HCT116 (cell line): ENCODE results near the gene ECEL1. TPM values are rescaled to one million over a fixed set of nuclear protein-coding genes. Genes with fewer than 3 reads are reported as not detected.

Experiments
- ATAC-seq: fragments of 200-7000 bp; cut with Tn5 transposase; 2 replicates; pipeline ENCODE4 v1.9.1; 2020; ENCODE audit warnings: mild to moderate bottlenecking, moderate library complexity
- BruUV-seq: library from RNA; stranded (reverse); fragments of 400-500 nt; replicated peaks from 2 replicates; lab custom pipeline; 2021; lab: Mats Ljungman, UMichigan
- CTCF ChIA-PET: fragments of 300-600 bp; sonication (Branson Sonifier 250); formaldehyde crosslinking; loops from one replicate; lab custom pipeline; 2021; ENCODE audit warnings: antibody characterized with exemption; lab: Charles Lee
- POLR2A ChIA-PET: fragments of 300-600, 350-600 bp; sonication (Branson Sonifier 250); formaldehyde crosslinking; loops from one replicate; lab custom pipeline; 2021; ENCODE audit warnings: antibody characterized with exemption; lab: Charles Lee
- RAD21 ChIA-PET, 2 experiments: fragments of 300-600 bp; sonication (Branson Sonifier 250); formaldehyde crosslinking; loops; one replicate each; lab custom pipeline; 2023; ENCODE audit warnings: low total read pairs in 2 of 2; ENCODE audit not compliant: uncharacterized antibody in 2 of 2, unreplicated experiment in 2 of 2, low non-redundant PET in 1 of 2; lab: Charles Lee
- DNase-seq: peaks from one replicate; pipeline ENCODE4 v3.0.0-alpha.2; 2010; ENCODE audit warnings: low read depth, low spot score
- H2AFZ ChIP-seq: fragments of 200-600 bp; shearing (Covaris generic), sonication (generic); 2 replicates; pipeline ENCODE4 v1.6.1; 2017; ENCODE audit warnings: low read depth, mixed run types, mixed read lengths, antibody characterized with exemption, low read length; ENCODE audit not compliant: poor library complexity, severe bottlenecking
- H3K27ac ChIP-seq: 2 replicates; pipeline ENCODE4 v1.5.1; 2012; ENCODE audit warnings: low read depth, low read length
- H3K27me3 ChIP-seq: fragments of 200-600 bp; sonication (generic); 2 replicates; pipeline ENCODE4 v1.6.1; 2016; ENCODE audit warnings: mixed run types, low read length, mixed read lengths; ENCODE audit not compliant: insufficient read depth
- H3K36me3 ChIP-seq, 2 experiments: fragments of 200-500 bp in 1 of 2; fragments of 200-600 bp in 1 of 2; sonication (Bioruptor generic) in 1 of 2; sonication (generic) in 1 of 2; 2 replicates each; pipeline versions ENCODE4 v1.5.1 to v1.6.1; 2014 to 2016; ENCODE audit warnings: low read length in 2 of 2, inconsistent platforms in 1 of 2, mixed read lengths in 1 of 2, mixed run types in 1 of 2; ENCODE audit not compliant: insufficient read depth in 2 of 2, control insufficient read depth in 1 of 2
- H3K4me1 ChIP-seq, 2 experiments: fragments of 200-600 bp in 1 of 2; sonication (generic) in 1 of 2; 2 replicates each; pipeline versions ENCODE4 v1.5.1 to v1.6.1; 2012 to 2017; ENCODE audit warnings: low read length in 2 of 2, inconsistent platforms in 1 of 2, mild to moderate bottlenecking in 1 of 2, mixed read lengths in 1 of 2, mixed run types in 1 of 2, moderate library complexity in 1 of 2; ENCODE audit not compliant: insufficient read depth in 2 of 2, control insufficient read depth in 1 of 2
- H3K4me2 ChIP-seq: fragments of 200-600 bp; sonication (generic); 2 replicates; pipeline ENCODE4 v1.6.1; 2017; ENCODE audit warnings: mixed run types, low read length, mixed read lengths
- H3K4me3 ChIP-seq, 2 experiments: fragments of 200-600 bp in 1 of 2; sonication (generic) in 1 of 2; replicated peaks in 1 of 2; 2 replicates each; pipeline ENCODE4 v1.5.1; 2011 to 2016; ENCODE audit warnings: low read length in 2 of 2, control low read depth in 1 of 2, low read depth in 1 of 2, mild to moderate bottlenecking in 1 of 2, mixed read lengths in 1 of 2, mixed run types in 1 of 2
- H3K79me2 ChIP-seq: fragments of 200-600 bp; sonication (generic); 2 replicates; pipeline ENCODE4 v1.6.1; 2017; ENCODE audit warnings: mild to moderate bottlenecking, mixed run types, low read length, moderate library complexity, mixed read lengths; ENCODE audit not compliant: insufficient read depth
- H3K9ac ChIP-seq: fragments of 200-600 bp; sonication (generic); 2 replicates; pipeline ENCODE4 v1.6.1; 2016; ENCODE audit warnings: low read length, mixed read lengths
- H3K9me2 ChIP-seq: fragments of 200-600 bp; sonication (generic), shearing (Covaris generic); 2 replicates; pipeline ENCODE4 v1.6.1; 2017; ENCODE audit warnings: mixed run types, mild to moderate bottlenecking, moderate library complexity; ENCODE audit not compliant: insufficient read depth
- H3K9me3 ChIP-seq, 2 experiments: fragments of 200-500 bp in 1 of 2; fragments of 200-600 bp in 1 of 2; sonication (Bioruptor generic) in 1 of 2; sonication (generic) in 1 of 2; 2 replicates each; pipeline ENCODE4 v1.6.1; 2014 to 2017; ENCODE audit warnings: low read length in 2 of 2, mixed read lengths in 2 of 2, inconsistent platforms in 1 of 2, low read depth in 1 of 2, mild to moderate bottlenecking in 1 of 2, mixed run types in 1 of 2, moderate library complexity in 1 of 2; ENCODE audit not compliant: control insufficient read depth in 1 of 2, insufficient read depth in 1 of 2
- H4K20me1 ChIP-seq: fragments of 200-600 bp; sonication (generic), shearing (Covaris generic); 2 replicates; pipeline ENCODE4 v1.6.1; 2017; ENCODE audit warnings: mixed run types, mild to moderate bottlenecking, moderate library complexity; ENCODE audit not compliant: insufficient read depth
- ATF3 ChIP-seq: IDR thresholded peaks from 2 replicates; pipeline ENCODE4 v1.6.1; 2012
- EGR1 ChIP-seq: IDR thresholded peaks from 2 replicates; pipeline ENCODE4 v1.6.1; 2012; ENCODE audit warnings: low read depth
- ELF1 ChIP-seq: IDR thresholded peaks from 2 replicates; pipeline ENCODE4 v1.6.1; 2012; ENCODE audit warnings: low read depth, borderline replicate concordance
- EZH2 ChIP-seq: fragments of 200-600 bp; sonication (generic); IDR thresholded peaks from 2 replicates; pipeline ENCODE4 v1.6.1; 2017; ENCODE audit warnings: antibody characterized with exemption, mixed run types
- EZH2phosphoT487 ChIP-seq: fragments of 200-600 bp; IDR thresholded peaks from 2 replicates; pipeline ENCODE4 v1.6.1; 2018; ENCODE audit warnings: antibody characterized with exemption, borderline replicate concordance
- MAX ChIP-seq: IDR thresholded peaks from 2 replicates; pipeline ENCODE4 v1.6.1; 2012
- POLR2A ChIP-seq: IDR thresholded peaks from 2 replicates; pipeline ENCODE4 v1.7.0; 2011; ENCODE audit warnings: borderline replicate concordance; ENCODE audit not compliant: insufficient read depth, insufficient read length; ENCODE audit errors: extremely low read depth
- POLR2AphosphoS5 ChIP-seq: IDR thresholded peaks from 2 replicates; pipeline ENCODE4 v1.6.1; 2011; ENCODE audit warnings: mild to moderate bottlenecking, low read depth, low read length, moderate library complexity
- RAD21 ChIP-seq: IDR thresholded peaks from 2 replicates; pipeline ENCODE4 v1.6.1; 2012; ENCODE audit warnings: low read depth, mild to moderate bottlenecking
- SIN3A ChIP-seq: IDR thresholded peaks from 2 replicates; pipeline ENCODE4 v1.6.1; 2012; ENCODE audit warnings: low read depth
- SP1 ChIP-seq: IDR thresholded peaks from 2 replicates; pipeline ENCODE4 v1.6.1; 2012; ENCODE audit warnings: low read depth
- SRF ChIP-seq: IDR thresholded peaks from 2 replicates; pipeline ENCODE4 v1.6.1; 2012; ENCODE audit warnings: low read depth
- TCF7L2 ChIP-seq: IDR thresholded peaks from 2 replicates; pipeline ENCODE4 v1.7.0; 2011; ENCODE audit warnings: borderline replicate concordance, inconsistent platforms; ENCODE audit not compliant: insufficient read depth, insufficient read length; ENCODE audit errors: extremely low read depth
- ZBTB33 ChIP-seq: IDR thresholded peaks from 2 replicates; pipeline ENCODE4 v1.6.1; 2011; ENCODE audit warnings: mild to moderate bottlenecking, low read length, moderate library complexity; ENCODE audit not compliant: insufficient replicate concordance; ENCODE audit errors: extremely low read depth
- ZFX ChIP-seq: fragments of 450-650 bp; IDR thresholded peaks from 2 replicates; pipeline ENCODE4 v1.6.1; 2017
- ZNF274 ChIP-seq: fragments of 200-500 bp; sonication (Bioruptor generic); IDR thresholded peaks from 2 replicates; pipeline ENCODE4 v1.6.1; 2014; ENCODE audit warnings: mild to moderate bottlenecking, low read depth, low read length, inconsistent platforms
- intact Hi-C: fragments of 100-400 bp; cut with micrococcal nuclease; formaldehyde crosslinking; loops from 2 replicates; pipeline ENCODE4 v1.10.0; 2022
- total RNA-seq: library from RNA; stranded (reverse); gene quantifications from one replicate; pipeline ENCODE4 v1.2.1, GENCODE V29; 2021; ENCODE audit not compliant: unreplicated experiment
- TF ChIP-seq, protein P1 (sequence below), 3 experiments: fragments of 200-600 bp in 1 of 3; sonication (generic) in 1 of 3; IDR thresholded peaks in 2 of 3; conservative IDR thresholded peaks in 1 of 3; 2 replicates each; pipeline ENCODE4 v1.5.1; 2012 to 2017; ENCODE audit warnings: low read depth in 2 of 3, low read length in 2 of 3, antibody characterized with exemption in 1 of 3, borderline replicate concordance in 1 of 3, control low read depth in 1 of 3, mild to moderate bottlenecking in 1 of 3, mixed read lengths in 1 of 3, mixed run types in 1 of 3, moderate library complexity in 1 of 3; ENCODE audit not compliant: insufficient read depth in 1 of 3
- TF ChIP-seq, protein P2 (sequence below): IDR thresholded peaks from 2 replicates; pipeline ENCODE4 v1.6.1; 2012; ENCODE audit warnings: low read depth

Gene ECEL1
- total RNA-seq, 1 experiment from 2014 or later: not detected

DNA sequence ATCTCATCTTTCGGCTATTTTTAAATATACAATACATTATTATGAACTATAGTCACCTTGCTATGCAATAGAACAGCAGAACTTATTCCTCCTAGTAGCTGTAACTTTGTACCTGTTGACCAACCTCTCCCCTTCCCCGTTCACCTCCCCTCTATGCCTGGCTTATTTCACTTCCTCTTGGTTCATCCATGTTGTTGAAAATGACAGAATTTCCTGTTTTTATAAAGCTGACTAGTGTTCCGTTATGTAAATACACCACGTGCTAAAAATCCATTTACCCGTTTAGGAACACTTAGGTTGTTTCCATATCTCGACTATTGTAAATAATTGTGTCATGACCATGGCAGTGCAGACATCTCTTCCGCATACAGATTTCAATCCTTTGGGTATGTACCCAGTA is 21.4 kb downstream of the ECEL1 start:
- Histone ChIP-seq H3K9me3 (no peaks in the 10 kb centered on the region), H3K4me1 (no peaks in the 10 kb centered on the region), H3K36me3 (no peaks in the 10 kb centered on the region), H4K20me1 (no peaks in the 10 kb centered on the region), H2AFZ (no peak overlapping the region), H3K27ac (no peak overlapping the region), H3K27me3 (no peaks in the 10 kb centered on the region), H3K9me2 (no peaks in the 10 kb centered on the region), H3K9ac (no peak overlapping the region), H3K4me3 (no peak overlapping the region), H3K4me2 (no peak overlapping the region), H3K79me2 (no peaks in the 10 kb centered on the region)
- ChIA-PET POLR2A (no interaction called here), CTCF (no interaction called here), RAD21 (no interaction called here)
- ATAC-seq (no peak), DNase-seq (no peak)
- BruUV-seq: no TSS peak
- intact Hi-C loops: no loop called here
- TF ChIP-seq ZFX: no peak
- TF ChIP-seq POLR2AphosphoS5: no peak
- TF ChIP-seq RAD21: no peak
- no peak for TF ChIP-seq EGR1
- TF ChIP-seq SIN3A: no peak
- no peak for TF ChIP-seq ELF1
- no peak for TF ChIP-seq MAX
- no peak for TF ChIP-seq EZH2phosphoT487
- no peak for TF ChIP-seq SP1
- TF ChIP-seq ZNF274: no peak
- TF ChIP-seq, protein P1, sequence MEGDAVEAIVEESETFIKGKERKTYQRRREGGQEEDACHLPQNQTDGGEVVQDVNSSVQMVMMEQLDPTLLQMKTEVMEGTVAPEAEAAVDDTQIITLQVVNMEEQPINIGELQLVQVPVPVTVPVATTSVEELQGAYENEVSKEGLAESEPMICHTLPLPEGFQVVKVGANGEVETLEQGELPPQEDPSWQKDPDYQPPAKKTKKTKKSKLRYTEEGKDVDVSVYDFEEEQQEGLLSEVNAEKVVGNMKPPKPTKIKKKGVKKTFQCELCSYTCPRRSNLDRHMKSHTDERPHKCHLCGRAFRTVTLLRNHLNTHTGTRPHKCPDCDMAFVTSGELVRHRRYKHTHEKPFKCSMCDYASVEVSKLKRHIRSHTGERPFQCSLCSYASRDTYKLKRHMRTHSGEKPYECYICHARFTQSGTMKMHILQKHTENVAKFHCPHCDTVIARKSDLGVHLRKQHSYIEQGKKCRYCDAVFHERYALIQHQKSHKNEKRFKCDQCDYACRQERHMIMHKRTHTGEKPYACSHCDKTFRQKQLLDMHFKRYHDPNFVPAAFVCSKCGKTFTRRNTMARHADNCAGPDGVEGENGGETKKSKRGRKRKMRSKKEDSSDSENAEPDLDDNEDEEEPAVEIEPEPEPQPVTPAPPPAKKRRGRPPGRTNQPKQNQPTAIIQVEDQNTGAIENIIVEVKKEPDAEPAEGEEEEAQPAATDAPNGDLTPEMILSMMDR (IDR thresholded peaks at IDR 0.05 in 2 of 3, conservative IDR thresholded peaks at IDR 0.05 in 1 of 3; ENCODE audit: borderline replicate concordance in 1 of 3, insufficient read depth in 1 of 3, low read depth in 2 of 3, low read length in 2 of 3): no peak
- no peak for TF ChIP-seq TCF7L2
- no peak for TF ChIP-seq POLR2A
- TF ChIP-seq, protein P2, sequence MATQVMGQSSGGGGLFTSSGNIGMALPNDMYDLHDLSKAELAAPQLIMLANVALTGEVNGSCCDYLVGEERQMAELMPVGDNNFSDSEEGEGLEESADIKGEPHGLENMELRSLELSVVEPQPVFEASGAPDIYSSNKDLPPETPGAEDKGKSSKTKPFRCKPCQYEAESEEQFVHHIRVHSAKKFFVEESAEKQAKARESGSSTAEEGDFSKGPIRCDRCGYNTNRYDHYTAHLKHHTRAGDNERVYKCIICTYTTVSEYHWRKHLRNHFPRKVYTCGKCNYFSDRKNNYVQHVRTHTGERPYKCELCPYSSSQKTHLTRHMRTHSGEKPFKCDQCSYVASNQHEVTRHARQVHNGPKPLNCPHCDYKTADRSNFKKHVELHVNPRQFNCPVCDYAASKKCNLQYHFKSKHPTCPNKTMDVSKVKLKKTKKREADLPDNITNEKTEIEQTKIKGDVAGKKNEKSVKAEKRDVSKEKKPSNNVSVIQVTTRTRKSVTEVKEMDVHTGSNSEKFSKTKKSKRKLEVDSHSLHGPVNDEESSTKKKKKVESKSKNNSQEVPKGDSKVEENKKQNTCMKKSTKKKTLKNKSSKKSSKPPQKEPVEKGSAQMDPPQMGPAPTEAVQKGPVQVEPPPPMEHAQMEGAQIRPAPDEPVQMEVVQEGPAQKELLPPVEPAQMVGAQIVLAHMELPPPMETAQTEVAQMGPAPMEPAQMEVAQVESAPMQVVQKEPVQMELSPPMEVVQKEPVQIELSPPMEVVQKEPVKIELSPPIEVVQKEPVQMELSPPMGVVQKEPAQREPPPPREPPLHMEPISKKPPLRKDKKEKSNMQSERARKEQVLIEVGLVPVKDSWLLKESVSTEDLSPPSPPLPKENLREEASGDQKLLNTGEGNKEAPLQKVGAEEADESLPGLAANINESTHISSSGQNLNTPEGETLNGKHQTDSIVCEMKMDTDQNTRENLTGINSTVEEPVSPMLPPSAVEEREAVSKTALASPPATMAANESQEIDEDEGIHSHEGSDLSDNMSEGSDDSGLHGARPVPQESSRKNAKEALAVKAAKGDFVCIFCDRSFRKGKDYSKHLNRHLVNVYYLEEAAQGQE: no peak
- TF ChIP-seq ATF3: no peak
- no peak for TF ChIP-seq EZH2
- no peak for TF ChIP-seq SRF
- no peak for TF ChIP-seq ZBTB33
